Activated T-helper 1 cell treated with anti-CD3 and anti-CD28 coated beads, Interleukin-12 subunit alpha, Interleukin-12 subunit beta, Interleukin-2, Interleukin-4 antibody, amounts not matched to agents 30 ng/mL and 10 ng/mL and 1 ng/mL, durations not matched to agents 14 hours and 24 hours and 36 hours (primary cell): ENCODE measurements around the gene AP4B1. TPM values are rescaled to one million over a fixed set of nuclear protein-coding genes. Genes with fewer than 3 reads are reported as not detected.
A peak's percentile ranks its signal among the peaks of the same experiment; 100 is the strongest.

Experiments
- DNase-seq: peaks from one replicate; pipeline ENCODE4 v3.0.0; 2021; ENCODE audit warnings: low spot score
- H3K27ac Mint-ChIP-seq: one replicate; pipeline ENCODE4 v1.8.0; 2021; ENCODE audit warnings: mild to moderate bottlenecking, mixed read lengths
- H3K27me3 Mint-ChIP-seq: one replicate; pipeline ENCODE4 v1.8.0; 2022; ENCODE audit warnings: mild to moderate bottlenecking, moderate library complexity, mixed read lengths; ENCODE audit not compliant: insufficient read depth
- H3K36me3 Mint-ChIP-seq: one replicate; pipeline ENCODE4 v1.8.0; 2021; ENCODE audit warnings: low read depth, mixed read lengths
- H3K4me1 Mint-ChIP-seq: one replicate; pipeline ENCODE4 v1.8.0; 2021; ENCODE audit warnings: low read depth, mixed read lengths
- H3K4me3 Mint-ChIP-seq: one replicate; pipeline ENCODE4 v1.8.0; 2021; ENCODE audit warnings: mild to moderate bottlenecking, moderate library complexity, mixed read lengths
- H3K9me3 Mint-ChIP-seq: one replicate; pipeline ENCODE4 v1.8.0; 2021; ENCODE audit warnings: mixed read lengths
- intact Hi-C: fragments of 100-400 bp; cut with micrococcal nuclease; formaldehyde crosslinking; loops from one replicate; pipeline ENCODE4 v1.15.1; 2024
- total RNA-seq: library from RNA; stranded (reverse); gene quantifications from 2 replicates; pipeline ENCODE4 v1.2.3, GENCODE V29; 2022

AP4B1 gene
- total RNA-seq, 1 donor from 2014 or later: 36.3 TPM

DNA sequence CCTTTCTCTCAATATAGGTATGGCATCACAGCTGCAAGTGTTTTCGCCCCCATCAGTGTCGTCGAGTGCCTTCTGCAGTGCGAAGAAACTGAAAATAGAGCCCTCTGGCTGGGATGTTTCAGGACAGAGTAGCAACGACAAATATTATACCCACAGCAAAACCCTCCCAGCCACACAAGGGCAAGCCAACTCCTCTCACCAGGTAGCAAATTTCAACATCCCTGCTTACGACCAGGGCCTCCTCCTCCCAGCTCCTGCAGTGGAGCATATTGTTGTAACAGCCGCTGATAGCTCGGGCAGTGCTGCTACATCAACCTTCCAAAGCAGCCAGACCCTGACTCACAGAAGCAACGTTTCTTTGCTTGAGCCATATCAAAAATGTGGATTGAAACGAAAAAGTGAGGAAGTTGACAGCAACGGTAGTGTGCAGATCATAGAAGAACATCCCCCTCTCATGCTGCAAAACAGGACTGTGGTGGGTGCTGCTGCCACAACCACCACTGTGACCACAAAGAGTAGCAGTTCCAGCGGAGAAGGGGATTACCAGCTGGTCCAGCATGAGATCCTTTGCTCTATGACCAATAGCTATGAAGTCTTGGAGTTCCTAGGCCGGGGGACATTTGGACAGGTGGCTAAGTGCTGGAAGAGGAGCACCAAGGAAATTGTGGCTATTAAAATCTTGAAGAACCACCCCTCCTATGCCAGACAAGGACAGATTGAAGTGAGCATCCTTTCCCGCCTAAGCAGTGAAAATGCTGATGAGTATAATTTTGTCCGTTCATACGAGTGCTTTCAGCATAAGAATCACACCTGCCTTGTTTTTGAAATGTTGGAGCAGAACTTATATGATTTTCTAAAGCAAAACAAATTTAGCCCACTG is 36.0 kb upstream of the AP4B1 start:
- DNase-seq: peak; percentile 34
- Mint-ChIP-seq H3K4me3 (peak overlapping the region; percentile 75), H3K27me3 (no peaks in the 10 kb centered on the region), H3K27ac (peak overlapping the region; percentile 89), H3K4me1 (peaks cover 67% of the 10 kb centered on the region), H3K9me3 (peaks cover 3% of the 10 kb centered on the region), H3K36me3 (peaks cover 40% of the 10 kb centered on the region)
- intact Hi-C loops: loop anchor here (1.0 kb wide), 1 partner anchor 9 kb away; no protein-coding TSS in a partner anchor

DNA sequence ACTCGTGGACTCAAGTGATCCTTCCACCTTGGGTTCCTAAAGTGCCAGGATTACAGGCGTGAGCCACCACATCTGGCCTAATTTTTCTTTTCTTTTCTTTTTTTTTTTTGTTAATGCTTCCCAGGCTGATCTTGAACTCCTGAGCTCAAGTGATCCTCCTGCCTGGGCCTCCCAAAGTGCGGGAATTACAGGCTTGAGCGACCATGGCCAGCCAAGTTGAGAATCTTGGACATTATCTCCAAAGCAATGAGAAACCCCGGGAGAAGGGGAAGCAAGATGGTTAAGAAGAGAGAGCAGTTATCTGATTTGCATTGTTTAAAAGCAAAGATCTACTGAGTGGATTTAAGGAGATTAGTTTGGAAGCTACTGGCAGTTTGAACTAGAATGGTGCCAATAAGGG is 33.6 kb upstream of the AP4B1 start:
- no peak overlapping the region for H3K27ac Mint-ChIP-seq
- H3K36me3 Mint-ChIP-seq: peaks cover 38% of the 10 kb centered on the region
- no peak for DNase-seq
- no peak overlapping the region for H3K4me3 Mint-ChIP-seq
- H3K9me3 Mint-ChIP-seq: peaks cover 1% of the 10 kb centered on the region
- H3K4me1 Mint-ChIP-seq: peaks cover 69% of the 10 kb centered on the region
- intact Hi-C loops: loop anchor here (10.0 kb wide), 2 partner anchors 647 to 1233 kb away; partner anchors contain the start of genes BCAS2 and RHOC
- H3K27me3 Mint-ChIP-seq: no peaks in the 10 kb centered on the region

GRCh38 chr1:113937146-113937545 is 32.5 kb upstream of the AP4B1 start:
- intact Hi-C loops: loop anchor here (10.0 kb wide), 2 partner anchors 648 to 1232 kb away; partner anchors contain the start of genes BCAS2 and RHOC
- Mint-ChIP-seq H3K4me1 (peaks cover 76% of the 10 kb centered on the region), H3K27ac (peak overlapping the region; percentile 26), H3K9me3 (no peaks in the 10 kb centered on the region), H3K27me3 (no peaks in the 10 kb centered on the region), H3K4me3 (peak overlapping the region; percentile 0), H3K36me3 (peaks cover 39% of the 10 kb centered on the region)
- DNase-seq: no peak

GRCh38 chr1:113935970-113936369 is 31.4 kb upstream of the AP4B1 start:
- H3K4me1 Mint-ChIP-seq: peaks cover 84% of the 10 kb centered on the region
- intact Hi-C loops: loop anchor here (10.0 kb wide), 2 partner anchors 649 to 1231 kb away; partner anchors contain the start of genes BCAS2 and RHOC
- H3K27me3 Mint-ChIP-seq: no peaks in the 10 kb centered on the region
- H3K4me3 Mint-ChIP-seq: no peak overlapping the region
- H3K36me3 Mint-ChIP-seq: peaks cover 33% of the 10 kb centered on the region
- no peaks in the 10 kb centered on the region for H3K9me3 Mint-ChIP-seq
- no peak for DNase-seq
- H3K27ac Mint-ChIP-seq: no peak overlapping the region

GRCh38 chr1:113935176-113935575 is 30.6 kb upstream of the AP4B1 start:
- DNase-seq: no peak
- Mint-ChIP-seq H3K4me3 (no peak overlapping the region), H3K27me3 (no peaks in the 10 kb centered on the region), H3K9me3 (no peaks in the 10 kb centered on the region), H3K36me3 (peaks cover 27% of the 10 kb centered on the region), H3K4me1 (peaks cover 84% of the 10 kb centered on the region), H3K27ac (no peak overlapping the region)
- intact Hi-C loops: loop anchor here (10.0 kb wide), 2 partner anchors 650 to 1230 kb away; partner anchors contain the start of genes BCAS2 and RHOC

- Mint-ChIP-seq H3K27ac (no peak overlapping the region), H3K9me3 (no peaks in the 10 kb centered on the region), H3K36me3 (peaks cover 28% of the 10 kb centered on the region), H3K4me1 (peaks cover 79% of the 10 kb centered on the region), H3K4me3 (no peak overlapping the region), H3K27me3 (no peaks in the 10 kb centered on the region)
- intact Hi-C loops: loop anchor here (5.0 to 10.0 kb wide), 3 partner anchors 650 to 1317 kb away; partner anchors contain the start of genes BCAS2, CAPZA1, RHOC and ST7L
- no peak for DNase-seq
Observed at GRCh38 chr1:113934511-113935055, 30.0 kb upstream of the AP4B1 start.

DNA sequence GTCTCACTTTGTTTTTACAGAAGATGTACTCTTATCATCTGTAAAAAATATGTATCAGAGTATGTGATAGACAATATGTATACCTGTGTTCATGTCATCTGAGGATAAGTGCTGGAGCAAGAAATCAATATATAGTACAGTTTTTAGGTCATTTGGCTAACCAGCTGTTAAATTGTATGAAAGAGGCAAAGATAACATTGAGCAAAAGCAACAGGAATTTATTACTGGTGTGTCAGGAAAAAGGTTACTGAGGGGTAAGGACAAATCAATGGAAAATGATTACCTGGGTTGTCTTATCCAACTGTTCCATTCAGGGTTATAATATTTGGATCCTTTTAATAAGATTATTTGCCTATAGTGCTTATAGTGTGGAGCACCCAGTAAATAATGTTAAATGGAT is 29.4 kb upstream of the AP4B1 start:
- intact Hi-C loops: loop anchor here (5.0 to 10.0 kb wide), 3 partner anchors 651 to 1317 kb away; partner anchors contain the start of genes BCAS2, CAPZA1, RHOC and ST7L
- H3K27ac Mint-ChIP-seq: no peak overlapping the region
- H3K27me3 Mint-ChIP-seq: no peaks in the 10 kb centered on the region
- peaks cover 74% of the 10 kb centered on the region for H3K4me1 Mint-ChIP-seq
- peaks cover 28% of the 10 kb centered on the region for H3K36me3 Mint-ChIP-seq
- no peaks in the 10 kb centered on the region for H3K9me3 Mint-ChIP-seq
- no peak overlapping the region for H3K4me3 Mint-ChIP-seq
- no peak for DNase-seq

GRCh38 chr1:113931451-113931851 is 26.9 kb upstream of the AP4B1 start:
- peak overlapping the region; percentile 99 for H3K27ac Mint-ChIP-seq
- peaks cover 66% of the 10 kb centered on the region for H3K4me1 Mint-ChIP-seq
- no peaks in the 10 kb centered on the region for H3K27me3 Mint-ChIP-seq
- H3K9me3 Mint-ChIP-seq: no peaks in the 10 kb centered on the region
- peak overlapping the region; percentile 98 for H3K4me3 Mint-ChIP-seq
- no peak for DNase-seq
- peaks cover 23% of the 10 kb centered on the region for H3K36me3 Mint-ChIP-seq
- intact Hi-C loops: loop anchor here (1.0 to 10.0 kb wide), 7 partner anchors 9 to 1314 kb away; partner anchors contain the start of genes BCAS2, CAPZA1, CSDE1 and LRIG2

GRCh38 chr1:113930499-113931161 is 26.0 kb upstream of the AP4B1 start:
- Mint-ChIP-seq H3K4me3 (peak overlapping the region; percentile 98), H3K27me3 (no peaks in the 10 kb centered on the region)

DNA sequence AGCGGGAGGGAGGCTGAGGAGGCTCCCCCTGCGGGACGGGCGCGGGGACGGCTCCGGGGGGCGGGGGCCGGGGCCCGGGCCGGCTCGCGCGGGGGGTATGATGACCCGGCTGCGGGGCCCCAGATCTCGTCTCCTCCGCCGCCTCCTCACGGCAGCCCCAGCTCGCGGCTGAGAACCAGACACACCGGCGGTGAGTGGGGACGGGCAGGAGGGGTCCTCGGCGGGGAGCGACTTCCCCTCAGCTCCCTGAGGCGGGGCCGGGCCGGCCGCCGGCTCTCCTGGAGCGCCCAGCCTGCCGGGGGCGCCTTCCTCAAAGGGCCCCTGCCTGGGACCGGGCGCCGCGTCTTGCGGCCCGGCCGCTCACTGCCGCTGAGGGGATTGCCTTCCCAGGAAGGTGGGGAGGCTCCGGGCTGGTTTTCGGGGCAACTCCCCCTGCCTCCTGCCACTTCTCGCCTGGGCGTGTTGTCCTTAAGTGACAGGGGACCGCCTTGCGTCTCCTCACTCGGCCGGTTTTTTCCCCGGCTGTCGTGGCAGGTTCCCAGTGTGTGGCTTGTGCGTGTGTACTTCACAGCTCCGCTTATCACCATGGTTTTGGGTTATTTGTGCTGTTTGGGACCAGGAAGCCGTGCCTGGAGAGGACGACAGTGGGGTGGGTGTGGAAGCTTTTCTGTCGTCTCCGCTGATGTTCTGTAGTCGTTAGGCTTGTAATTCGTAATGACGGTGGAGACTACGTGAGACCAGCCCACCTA is 25.3 kb upstream of the AP4B1 start:
- H3K4me1 Mint-ChIP-seq: peaks cover 59% of the 10 kb centered on the region
- peaks cover 3% of the 10 kb centered on the region for H3K27me3 Mint-ChIP-seq
- peaks cover 19% of the 10 kb centered on the region for H3K36me3 Mint-ChIP-seq
- H3K9me3 Mint-ChIP-seq: no peaks in the 10 kb centered on the region
- peak; percentile 66 for DNase-seq
- intact Hi-C loops: loop anchor here (1.0 to 10.0 kb wide), 14 partner anchors 25 to 1313 kb away; partner anchors contain the start of genes BCAS2, CAPZA1, CSDE1 and DCLRE1B
- H3K4me3 Mint-ChIP-seq: peak overlapping the region; percentile 98
- peak overlapping the region; percentile 99 for H3K27ac Mint-ChIP-seq

More at GRCh38 chr1:113930499-113931161, 26.0 kb upstream of the AP4B1 start:
- Mint-ChIP-seq H3K36me3 (peaks cover 23% of the 10 kb centered on the region), H3K9me3 (no peaks in the 10 kb centered on the region), H3K4me1 (peaks cover 62% of the 10 kb centered on the region), H3K27ac (peak overlapping the region; percentile 99)
- DNase-seq: peak; percentile 73
- intact Hi-C loops: loop anchor here (1.0 to 10.0 kb wide), 10 partner anchors 10 to 1313 kb away; partner anchors contain the start of genes BCAS2, CAPZA1, CSDE1 and LRIG2

DNA sequence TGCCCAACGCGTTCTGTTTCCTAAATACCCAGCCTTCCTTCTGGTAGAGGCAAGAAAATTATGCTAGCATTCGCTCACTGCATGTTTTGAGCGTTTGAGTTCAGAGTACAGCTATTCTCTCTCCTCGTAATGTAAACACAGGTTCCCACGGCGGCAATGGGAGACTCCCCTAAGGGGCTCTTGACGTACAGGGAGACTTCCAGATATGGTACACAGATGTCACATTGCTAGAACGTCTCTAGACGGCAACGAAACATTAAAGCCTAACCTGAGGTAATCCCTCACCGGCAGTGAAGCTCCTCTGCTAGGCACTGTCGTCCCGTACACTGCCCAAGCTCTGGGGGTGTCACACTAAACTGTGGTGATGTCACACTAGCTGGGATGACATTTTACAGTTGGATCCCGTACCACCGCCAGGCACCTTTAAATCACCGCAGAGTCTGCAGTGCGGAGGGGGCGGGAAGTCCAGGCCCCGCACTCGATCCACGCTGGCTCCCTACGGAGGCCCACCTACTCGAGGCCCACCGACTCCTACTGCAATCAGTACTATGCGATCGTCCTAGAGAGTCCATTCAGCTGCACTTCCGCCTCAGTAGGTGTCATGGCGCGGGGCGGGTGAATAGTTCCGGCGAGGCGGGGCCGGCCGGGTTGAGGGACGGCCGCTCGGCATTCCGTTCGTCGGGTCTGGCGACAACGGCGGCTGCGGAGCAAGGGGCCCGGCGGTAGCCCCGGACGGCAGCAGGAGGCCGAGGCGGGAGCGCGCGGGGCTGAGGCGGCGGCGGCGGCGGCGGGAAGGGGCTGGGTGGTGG is 24.5 kb upstream of the AP4B1 start, which contains the start of gene HIPK1:
TSS of gene HIPK1 (plus strand) at position 384 of the 809 bp plus-strand sequence.
- H3K27ac Mint-ChIP-seq: peak within 1 kb of the TSS; percentile 99
- peaks cover 7% of the 10 kb centered on the region for H3K27me3 Mint-ChIP-seq
- peaks cover 55% of the 10 kb centered on the region for H3K4me1 Mint-ChIP-seq
- H3K9me3 Mint-ChIP-seq: no peaks in the 10 kb centered on the region
- H3K4me3 Mint-ChIP-seq: peak within 1 kb of the TSS; percentile 98
- peak; percentile 91 for DNase-seq
- peaks cover 18% of the 10 kb centered on the region for H3K36me3 Mint-ChIP-seq
- intact Hi-C loops: loop anchor here (1.0 to 2.0 kb wide), 6 partner anchors 24 to 972 kb away; partner anchors contain the start of genes DCLRE1B, MAGI3, PHTF1 and RSBN1
